Measurements from ENCODE around the gene SAG.

Gene SAG

DNA sequence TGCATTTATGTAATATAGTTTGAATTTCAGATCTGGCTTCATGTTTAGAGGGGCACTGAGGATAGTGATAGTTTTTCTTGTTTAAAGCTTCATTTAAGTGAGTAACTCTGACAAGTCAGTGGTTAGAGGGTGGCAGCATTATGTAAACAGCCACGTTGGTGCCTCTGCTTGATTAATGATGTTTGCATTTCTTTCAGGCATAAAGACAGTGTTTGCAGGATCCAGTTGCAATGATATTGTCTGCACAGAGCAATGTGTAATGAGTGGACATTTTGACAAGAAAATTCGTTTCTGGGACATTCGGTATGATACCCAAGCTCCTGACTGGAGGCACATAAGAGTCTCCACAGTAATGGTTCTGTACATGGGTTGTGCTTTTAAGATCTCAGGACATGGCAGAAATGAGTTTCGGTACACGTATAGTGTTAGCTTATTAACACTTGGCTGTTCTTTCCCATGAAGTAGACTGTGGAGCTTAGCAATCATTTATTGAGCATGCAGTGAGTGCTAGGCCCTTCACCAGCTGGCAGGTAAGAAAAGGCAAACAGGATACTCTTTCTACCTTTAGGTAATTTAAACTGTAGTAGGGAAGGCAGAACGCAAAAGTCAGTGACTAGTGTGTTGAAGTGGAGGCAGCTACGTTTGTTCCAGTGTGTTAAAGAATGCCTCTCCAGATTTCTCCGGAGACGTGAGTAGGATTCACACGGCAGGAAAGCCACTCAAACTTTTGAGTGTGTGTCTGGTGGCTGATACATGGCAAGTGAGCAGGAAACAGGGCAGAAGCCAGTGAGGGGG, 17.4 kb upstream of the SAG start:
- DNase-seq: peak; percentile 60

- DNase-seq: no peak
Observed at GRCh38 chr2:233295891-233296290, 11.7 kb upstream of the SAG start.

DNA sequence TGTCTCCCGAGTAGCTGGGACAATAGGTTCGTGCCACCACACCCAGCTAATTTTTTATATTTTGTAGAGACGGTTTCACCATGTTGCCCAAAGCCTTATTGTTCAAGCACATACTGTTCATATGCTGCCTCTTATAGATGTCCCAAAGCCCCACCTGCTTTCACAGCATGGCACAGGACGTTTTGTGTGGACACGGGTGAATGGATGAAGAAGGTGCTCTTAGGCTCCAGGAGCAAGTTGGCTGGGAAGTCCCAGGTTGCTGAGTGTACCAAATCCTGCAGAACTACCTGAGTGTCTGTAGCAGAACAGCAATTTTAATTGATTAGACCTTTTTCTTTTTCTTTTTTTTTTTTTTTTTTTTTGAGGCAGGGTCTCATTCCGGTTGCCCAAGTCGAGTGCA, 10.5 kb upstream of the SAG start:
- DNase-seq: no peak

DNA sequence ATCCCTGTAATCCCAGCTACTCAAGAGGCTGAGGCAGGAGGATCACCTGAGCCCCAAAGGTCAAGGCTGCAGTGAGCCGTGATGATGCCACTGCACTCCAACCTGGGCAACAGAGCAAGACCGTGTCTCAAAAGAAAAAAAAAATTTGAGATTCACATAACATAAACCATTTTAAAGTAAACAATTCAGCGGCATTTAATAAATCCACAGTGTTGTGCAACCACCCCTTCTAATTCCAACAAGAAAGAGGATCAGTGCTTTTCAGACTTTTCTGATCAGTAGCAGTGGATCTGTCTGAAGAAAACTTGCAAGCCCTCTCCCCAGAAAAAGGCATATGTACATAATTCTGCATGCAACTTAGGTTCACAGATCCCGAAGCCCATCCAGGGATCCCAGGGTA, 7.2 kb upstream of the SAG start:
- DNase-seq: no peak

DNA sequence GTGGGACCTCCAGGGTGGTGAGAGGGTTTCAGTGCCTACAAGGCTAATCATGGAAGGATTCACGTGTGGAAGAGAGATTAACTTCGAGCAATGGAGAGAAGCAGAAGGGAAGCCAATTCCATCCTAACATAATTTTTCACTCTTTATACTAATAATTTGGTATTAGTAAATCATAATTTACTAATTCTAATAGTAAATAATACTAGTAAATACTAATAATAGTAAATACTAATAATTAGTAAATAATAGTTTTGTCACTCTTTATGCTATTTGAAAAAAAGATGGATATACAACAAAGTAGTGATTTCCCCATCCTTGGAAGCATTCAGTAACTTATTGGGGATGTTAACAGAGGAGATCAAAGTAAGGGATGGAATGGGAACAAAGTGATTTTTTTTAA, 6.4 kb upstream of the SAG start:
- no peak for DNase-seq

DNA sequence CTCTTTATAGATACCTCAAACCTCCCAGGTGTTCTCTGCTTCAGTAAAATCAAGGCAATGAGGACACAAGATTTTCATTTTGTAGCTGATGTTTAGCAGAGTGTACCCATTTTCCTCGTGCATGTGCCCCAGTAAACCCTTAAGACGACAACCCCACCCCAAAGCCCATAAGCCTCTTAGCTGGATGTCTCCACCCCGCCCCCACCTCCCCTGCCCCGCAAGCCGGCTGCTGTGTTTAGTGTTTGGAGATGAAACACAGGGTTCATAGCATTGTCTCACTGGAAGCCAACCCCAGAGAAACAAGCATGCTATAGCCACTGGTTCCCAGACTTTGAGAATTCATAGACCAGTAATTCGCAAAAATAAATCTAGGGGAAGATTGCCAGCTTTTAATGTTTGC, 5.8 kb upstream of the SAG start:
- no peak for DNase-seq

DNA sequence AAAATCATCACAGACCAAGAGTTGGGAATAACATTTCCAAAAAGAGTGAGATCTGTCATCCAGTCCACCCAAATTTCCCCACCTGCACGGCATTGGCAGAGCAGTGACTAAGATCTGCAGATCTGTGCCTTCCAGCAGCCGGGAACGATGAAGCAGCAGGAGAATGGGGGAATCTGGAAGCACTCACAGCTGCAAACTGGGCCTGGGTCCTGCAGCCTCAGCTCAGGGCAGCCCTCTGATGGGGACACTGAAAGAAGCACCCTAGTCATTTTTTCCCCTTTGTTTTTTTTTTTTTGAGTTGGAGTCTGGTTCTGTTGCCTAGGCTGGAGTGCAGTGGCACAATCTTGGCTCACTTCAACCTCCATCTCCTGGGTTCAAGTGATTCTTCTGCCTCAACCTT, 4.4 kb upstream of the SAG start:
- no peak for DNase-seq

DNA sequence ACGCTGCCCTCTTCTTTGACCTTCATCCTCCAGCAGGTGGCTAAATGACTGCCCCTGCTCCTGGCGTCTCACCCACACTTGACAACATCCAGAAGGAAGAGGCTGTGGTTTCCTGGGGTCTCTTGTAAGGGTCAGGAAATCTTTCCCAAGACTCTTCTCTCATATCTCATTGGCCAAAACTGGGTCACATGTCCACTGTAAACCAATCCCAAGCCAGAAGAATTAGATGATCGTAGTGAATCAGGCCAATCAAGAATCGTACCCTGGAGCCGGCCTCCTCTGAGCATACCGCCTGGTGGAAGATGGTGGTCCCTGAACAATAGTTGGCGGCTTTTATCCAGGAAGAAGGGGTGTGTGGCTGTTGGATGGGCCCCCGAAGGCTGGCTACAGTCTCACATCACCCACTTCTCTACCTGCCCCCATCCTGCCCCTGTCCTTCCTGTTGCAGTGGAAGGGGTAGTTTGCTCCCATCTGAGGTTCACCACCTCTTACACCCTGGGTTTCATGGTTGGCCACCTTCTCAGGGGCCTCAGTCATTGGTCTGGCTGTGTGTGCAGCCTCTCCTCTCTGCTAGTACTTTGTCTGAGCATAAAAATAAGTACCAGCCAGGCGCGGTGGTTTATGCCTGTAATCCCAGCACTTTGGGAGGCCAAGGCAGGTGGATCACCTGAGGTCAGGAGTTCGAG, 3.8 kb downstream of the SAG start:
- DNase-seq: no peak

DNA sequence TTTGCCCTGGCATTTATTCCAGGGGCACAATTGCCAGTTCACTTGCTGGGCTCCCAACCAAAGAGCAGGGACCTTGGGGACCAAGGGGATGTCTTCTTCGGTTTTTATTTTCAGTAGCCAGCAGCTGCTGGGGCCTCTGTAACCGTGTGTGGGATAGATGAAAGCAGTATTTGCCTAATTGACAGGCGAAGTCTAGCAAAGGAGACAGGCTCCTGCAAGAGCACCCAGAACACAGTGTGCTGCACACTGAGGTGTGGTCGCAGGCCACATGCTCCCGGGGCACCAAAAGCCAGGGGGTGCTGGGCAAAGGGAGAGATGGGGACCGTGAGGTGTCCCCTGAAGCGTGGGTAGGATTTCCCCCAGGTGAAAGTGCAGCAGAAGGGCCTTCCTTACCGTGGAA, 5.3 kb downstream of the SAG start:
- no peak for DNase-seq

DNA sequence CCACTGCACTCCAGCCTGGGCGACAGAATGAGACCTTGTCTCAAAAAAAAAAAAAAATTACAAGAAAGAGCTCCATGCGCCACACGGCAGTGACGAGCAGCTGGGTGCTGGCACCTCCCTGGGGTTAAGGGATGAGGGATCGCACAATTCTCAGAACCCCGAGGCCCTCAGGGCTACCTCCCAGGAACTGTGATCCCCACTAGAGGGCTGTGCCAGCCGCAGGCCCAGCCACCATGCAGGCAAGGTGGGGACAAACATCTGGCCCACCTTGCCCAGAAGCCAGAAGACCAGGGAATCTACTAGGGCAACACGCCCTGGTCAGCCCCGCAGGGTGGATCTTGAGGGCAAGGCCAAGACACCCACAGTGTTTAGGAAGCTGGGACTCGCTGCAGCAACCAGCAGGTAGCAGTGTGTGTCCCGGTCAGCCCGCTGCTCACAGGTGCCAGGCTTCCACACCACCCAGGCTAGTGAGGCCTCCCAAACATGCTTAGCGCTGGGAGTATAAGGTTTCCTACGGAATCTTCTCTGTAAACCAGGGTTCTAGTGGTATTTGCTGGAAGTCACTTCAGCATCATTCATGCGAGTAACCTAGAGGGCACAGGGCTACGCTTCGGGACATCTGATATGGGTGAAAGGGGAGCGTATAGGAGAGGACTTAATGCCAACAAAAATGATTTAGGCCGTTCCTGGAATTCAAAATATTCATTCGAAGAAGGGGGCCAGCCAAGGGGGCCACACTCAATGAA, 6.7 kb downstream of the SAG start:
- DNase-seq: no peak

DNA sequence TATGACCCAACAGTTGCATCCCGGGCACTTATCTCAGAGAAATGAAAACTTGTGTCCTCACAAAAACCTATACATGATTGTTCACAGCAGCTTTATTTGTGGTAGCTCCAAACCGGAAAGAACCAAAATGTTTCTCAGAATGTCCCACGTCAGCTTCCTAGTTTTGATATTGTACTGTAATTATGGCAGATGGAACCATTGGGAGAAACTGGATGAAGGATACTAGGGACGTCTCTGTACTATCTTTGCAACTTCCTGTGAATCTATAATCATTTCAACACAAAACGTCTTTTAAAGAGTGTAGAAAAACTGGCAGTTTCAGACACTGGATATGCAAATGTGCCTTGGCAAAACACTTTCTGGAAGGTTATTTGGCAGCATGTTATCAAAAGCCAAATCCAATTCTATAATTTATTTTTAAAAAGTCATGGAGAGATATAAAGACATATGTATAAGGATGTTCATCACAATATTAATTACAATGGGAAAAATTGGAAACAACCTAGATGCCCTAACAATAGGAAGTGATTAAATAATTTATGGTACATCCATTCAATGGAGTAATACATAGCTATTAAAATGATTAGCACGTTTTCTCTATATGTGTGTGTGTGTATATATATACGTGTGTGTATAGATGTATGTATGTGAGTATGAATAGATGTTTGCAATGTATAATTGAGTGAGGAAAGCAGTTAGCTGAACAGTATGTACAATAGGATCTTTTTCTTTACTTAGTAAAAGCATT, 9.8 kb downstream of the SAG start:
- no peak for DNase-seq

DNA sequence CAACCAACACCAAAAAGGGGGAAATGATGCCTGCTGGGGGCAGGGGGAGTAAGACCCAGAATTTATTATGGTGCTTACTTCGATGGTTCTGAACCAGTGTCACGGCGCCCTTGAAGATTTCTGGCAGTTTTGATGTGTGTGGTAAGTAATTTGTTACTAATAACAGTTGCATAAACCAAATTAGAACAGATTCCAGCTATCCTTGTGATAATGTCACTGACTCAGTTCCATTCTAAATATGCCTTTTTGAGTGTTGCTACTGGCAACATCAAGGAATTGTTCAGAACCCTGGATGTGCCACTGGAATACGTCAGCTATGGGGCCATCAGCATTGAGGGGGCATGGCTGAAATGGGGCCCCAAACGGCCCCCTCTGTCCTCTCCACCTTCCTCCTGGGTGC, 11.6 kb downstream of the SAG start:
- no peak for DNase-seq

DNA sequence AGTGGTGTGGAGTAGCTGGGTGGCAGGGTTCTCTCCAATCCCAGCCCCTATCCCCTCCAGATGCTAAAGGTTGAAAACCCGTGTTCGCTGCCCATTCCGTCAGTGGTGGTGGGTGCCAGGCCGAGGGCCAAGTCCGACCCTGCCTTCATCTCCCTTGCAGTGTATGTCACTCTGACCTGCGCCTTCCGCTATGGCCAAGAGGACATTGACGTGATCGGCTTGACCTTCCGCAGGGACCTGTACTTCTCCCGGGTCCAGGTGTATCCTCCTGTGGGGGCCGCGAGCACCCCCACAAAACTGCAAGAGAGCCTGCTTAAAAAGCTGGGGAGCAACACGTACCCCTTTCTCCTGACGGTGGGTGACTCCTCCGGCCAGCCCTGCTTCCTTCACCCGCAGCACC, 12.9 kb downstream of the SAG start:
- DNase-seq: no peak

DNA sequence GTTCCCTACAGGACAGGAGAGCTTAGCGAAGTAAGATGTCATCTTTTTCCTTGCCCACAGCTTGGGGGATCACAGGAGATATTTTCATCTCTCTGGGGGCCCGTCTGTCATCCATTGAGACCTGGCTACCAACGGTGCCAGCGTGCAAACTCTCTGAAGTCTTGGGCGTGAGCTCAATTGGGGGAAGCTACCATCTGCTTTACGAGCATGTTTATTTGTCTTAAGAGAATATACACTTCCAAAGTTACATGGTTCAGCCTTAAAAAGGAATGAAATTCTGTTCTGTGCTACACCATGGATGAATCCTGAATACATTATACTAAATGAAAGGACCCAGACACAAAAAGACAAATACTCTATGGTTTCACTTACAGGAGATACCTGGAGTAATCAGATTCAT, 13.6 kb downstream of the SAG start:
- no peak for DNase-seq

DNA sequence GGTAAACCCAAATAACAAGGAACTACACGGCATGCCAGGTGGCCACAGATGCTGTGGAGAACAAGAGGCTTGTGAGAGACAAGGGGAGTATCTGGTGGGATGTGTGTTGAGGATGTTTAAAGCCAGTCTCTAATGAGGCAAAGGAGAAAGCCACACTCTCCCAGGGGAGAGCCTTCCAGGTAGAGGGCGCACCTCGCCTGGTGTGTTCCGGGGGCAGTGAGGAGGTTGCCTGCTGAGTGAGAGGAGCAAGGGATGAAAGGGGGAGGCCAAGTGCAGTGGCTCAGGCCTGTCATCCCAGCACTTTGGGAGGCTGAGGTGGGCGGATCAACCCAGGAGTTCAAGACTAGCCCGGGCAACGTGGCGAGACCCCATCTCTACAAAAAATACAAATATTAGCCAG, 16.2 kb downstream of the SAG start:
- no peak for DNase-seq

GRCh38 chr2:233325256-233325655, 17.6 kb downstream of the SAG start:
- no peak for DNase-seq

GRCh38 chr2:233325814-233326213, 18.2 kb downstream of the SAG start:
- DNase-seq: no peak

DNA sequence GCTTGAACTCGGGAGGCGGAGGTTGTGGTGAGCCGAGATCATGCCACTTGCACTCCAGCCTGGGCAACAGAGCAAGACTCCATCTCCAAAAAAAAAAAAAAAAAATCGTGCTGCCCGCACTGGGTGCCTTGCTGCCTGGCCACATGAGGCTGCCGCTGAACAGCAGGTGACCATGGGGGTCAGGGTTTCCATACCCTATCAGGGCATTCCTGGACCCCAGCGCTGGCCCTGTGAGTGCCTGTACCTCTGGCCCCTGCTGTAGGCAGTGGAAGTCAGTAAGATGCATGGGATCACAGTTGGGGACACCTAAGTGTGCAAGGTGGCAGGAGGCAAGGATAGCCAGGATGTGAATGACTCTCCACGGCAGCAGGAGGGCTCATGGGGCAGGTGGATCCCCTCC, 18.9 kb downstream of the SAG start:
- no peak for DNase-seq

GRCh38 chr2:233328922-233329321, 21.3 kb downstream of the SAG start:
- no peak for DNase-seq

DNA sequence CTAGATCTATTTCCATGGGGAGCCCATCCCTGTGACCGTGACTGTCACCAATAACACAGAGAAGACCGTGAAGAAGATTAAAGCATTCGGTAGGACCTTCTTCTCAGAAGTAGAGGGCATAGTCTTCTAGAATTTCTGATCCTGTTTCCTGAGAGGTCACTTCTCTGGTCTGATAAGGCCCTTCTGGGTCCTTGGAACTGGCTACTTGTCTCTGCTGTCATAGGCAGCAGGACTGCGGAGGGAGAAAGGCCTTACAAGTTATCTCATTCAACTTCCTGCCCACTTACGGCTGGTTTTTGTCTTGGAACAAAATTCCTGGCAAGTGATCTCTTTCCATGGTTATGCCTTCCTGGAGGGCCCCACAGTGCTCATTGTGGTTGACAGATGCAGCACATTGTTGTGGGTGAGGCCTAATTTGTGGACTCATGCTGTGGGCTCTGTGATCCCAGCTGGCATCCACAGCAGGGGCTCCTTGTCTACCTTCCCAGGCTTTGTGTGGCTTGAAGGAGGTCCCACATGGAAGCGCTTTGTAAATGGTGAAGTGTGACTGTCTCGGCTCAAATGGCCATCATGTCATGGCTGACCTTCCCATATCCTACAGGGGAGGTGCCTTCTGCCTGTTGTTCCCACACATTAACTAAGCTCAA, 22.0 kb downstream of the SAG start:
- DNase-seq: no peak

DNA sequence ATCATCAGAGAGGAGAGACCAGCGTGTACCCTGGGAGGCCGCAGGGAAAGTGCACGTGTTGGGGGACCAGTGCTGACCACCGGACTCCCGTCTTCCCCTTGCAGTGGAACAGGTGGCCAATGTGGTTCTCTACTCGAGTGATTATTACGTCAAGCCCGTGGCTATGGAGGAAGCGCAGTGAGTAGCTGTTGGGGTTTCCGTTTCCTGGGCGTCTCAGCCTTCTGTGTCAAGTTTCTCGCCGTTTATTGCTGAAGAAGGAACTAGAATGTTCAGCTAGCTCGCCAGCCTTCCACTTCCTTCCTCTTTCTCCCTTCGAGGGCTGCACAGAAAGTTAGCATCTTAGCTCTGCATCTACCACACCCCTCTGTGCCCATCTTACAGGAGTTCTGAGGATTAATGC, 23.9 kb downstream of the SAG start:
- DNase-seq: no peak

DNA sequence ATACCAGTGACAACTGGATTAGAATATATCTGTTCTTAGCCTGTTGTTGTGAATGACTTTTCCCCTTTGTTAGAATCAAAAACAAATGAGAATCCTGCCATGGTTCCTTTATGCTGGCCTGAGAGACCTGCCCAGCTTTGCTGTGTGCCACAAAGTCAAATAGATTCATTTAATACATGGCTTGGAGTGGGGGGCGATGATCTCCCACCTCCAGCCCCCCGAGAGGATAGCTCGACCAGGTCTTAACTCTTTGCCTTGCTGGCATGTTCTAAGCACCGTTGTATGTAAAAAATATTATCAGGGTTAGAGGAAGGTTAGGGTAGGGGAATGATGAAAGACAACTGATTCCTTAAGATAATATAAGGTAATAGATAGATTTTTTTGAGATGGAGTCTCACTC, 24.5 kb downstream of the SAG start:
- DNase-seq: no peak

GRCh38 chr2:233334915-233335314, 27.3 kb downstream of the SAG start:
- no peak for DNase-seq
